ENCODE results near the gene IZUMO4.

Gene IZUMO4

DNA sequence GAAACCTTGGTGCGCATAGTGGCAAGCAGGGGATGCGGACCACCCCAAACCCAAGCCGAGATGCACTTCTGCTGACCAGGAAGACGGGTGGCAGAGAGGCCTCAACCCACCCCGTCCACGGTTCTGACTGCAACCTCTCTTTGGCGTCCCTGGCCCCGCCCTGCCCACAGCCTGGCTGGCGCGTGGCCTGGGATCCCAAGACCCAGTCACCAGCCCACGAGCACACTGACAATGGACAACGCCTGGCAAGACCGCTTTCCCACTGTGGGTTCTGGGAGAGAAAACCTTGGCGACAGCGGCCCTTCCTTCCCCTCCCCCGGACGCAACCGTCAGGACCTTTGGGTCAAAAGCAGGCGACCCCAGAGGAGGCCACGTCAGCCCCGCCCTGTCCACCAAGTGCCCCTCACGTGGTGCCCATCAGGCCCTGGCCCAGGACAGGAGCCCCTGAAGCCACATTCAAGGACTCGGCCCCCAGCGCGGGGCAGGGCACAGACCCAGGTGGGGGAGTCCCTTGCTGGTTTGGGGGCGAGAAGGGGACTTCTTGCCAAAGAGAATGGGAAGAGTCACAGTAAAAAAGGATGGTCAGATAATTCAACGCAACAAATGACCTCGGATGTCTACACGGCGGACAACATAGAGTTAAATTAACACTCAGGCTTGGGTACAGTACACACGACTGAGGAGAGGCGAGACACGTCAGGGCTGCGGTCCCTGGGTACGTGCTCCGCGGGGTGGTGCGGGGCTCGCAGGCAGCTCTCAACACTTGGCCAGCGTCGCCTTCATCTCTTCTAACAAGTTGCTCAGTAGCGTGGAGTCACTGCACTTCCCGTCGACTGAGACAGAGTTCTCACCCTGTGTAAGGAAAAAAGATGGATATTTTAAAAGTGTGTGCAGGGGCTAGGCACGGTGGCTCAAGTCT lies 5.0 kb downstream of the IZUMO4 start:
- Histone ChIP-seq H3K36me3 (ENCODE audit: insufficient read depth, low read length) (peaks cover 37% of the 10 kb centered on the region; the same call in 1 of the 2 replicates), H3K9ac (ENCODE audit: low read depth, low read length, poor library complexity, severe bottlenecking) (no peak overlapping the region), H3K9me3 (ENCODE audit: insufficient read depth, low read depth, low read length) (no peaks in the 10 kb centered on the region), H3K4me2 (ENCODE audit: low read depth, low read length, poor library complexity, severe bottlenecking) (no peak overlapping the region), H3K79me2 (ENCODE audit: insufficient read depth, low read length) (peaks cover 9% of the 10 kb centered on the region; the same call in 1 of the 2 replicates), H3K4me3 (ENCODE audit: low read length, poor library complexity, severe bottlenecking) (no peak overlapping the region), H3K9me2 (replicated peaks; ENCODE audit: low read depth, low read length) (no peaks in the 10 kb centered on the region), H3K27me3 (ENCODE audit: insufficient read depth, low read length, poor library complexity, severe bottlenecking) (no peaks in the 10 kb centered on the region), H3F3A (ENCODE audit: low read depth) (no peaks in the 10 kb centered on the region), H3K4me1 (ENCODE audit: insufficient read depth, low read length, poor library complexity, severe bottlenecking) (peaks cover 8% of the 10 kb centered on the region), H4K20me1 (ENCODE audit: insufficient read depth, low read length, poor library complexity, severe bottlenecking) (peaks cover 2% of the 10 kb centered on the region), H2AFZ (ENCODE audit: low read length) (no peak overlapping the region)
- TF ChIP-seq, protein P1, sequence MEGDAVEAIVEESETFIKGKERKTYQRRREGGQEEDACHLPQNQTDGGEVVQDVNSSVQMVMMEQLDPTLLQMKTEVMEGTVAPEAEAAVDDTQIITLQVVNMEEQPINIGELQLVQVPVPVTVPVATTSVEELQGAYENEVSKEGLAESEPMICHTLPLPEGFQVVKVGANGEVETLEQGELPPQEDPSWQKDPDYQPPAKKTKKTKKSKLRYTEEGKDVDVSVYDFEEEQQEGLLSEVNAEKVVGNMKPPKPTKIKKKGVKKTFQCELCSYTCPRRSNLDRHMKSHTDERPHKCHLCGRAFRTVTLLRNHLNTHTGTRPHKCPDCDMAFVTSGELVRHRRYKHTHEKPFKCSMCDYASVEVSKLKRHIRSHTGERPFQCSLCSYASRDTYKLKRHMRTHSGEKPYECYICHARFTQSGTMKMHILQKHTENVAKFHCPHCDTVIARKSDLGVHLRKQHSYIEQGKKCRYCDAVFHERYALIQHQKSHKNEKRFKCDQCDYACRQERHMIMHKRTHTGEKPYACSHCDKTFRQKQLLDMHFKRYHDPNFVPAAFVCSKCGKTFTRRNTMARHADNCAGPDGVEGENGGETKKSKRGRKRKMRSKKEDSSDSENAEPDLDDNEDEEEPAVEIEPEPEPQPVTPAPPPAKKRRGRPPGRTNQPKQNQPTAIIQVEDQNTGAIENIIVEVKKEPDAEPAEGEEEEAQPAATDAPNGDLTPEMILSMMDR (conservative IDR thresholded peaks at IDR 0.05; ENCODE audit: low read length): no peak
- no peak for TF ChIP-seq EZH2phosphoT487 (IDR thresholded peaks at IDR 0.05; ENCODE audit: borderline replicate concordance)

DNA sequence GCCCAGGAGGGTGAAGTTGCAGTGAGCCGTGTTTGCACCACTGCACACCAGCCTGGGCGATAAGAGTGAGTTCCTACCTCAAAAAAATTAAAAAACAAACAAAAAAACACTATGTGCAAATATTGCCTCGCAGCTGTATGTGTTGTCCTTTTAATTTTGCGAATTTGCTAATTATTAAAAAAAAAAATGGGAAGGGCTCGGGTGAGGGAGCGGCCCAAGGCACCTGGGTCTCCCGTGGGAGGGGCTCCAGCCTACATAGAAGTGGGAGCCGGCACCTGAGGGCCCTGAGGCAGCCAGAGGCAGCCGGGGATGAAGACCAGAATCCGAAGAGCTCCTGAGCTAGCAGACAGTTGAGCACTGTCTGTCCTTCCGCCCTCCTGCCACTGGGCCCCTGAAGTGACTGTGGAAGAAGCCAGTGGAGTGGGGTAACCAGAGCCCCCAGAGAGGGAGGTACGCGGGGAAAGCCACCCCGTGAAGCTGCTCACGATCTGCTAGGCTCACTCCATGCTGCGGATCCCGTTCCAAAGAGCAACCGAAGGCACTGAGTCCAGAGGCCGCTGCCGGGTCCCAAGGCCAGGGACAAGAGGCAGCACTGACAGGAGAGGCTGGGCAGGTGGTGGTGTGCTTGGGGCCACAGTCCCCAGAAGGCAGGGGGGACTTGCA lies 6.5 kb downstream of the IZUMO4 start:
- H4K20me1 ChIP-seq (ENCODE audit: insufficient read depth, low read length, poor library complexity, severe bottlenecking): no peaks in the 10 kb centered on the region
- H3K9ac ChIP-seq (ENCODE audit: low read depth, low read length, poor library complexity, severe bottlenecking): no peak overlapping the region
- H3K9me2 ChIP-seq (replicated peaks; ENCODE audit: low read depth, low read length): no peaks in the 10 kb centered on the region
- no peaks in the 10 kb centered on the region for H3K9me3 ChIP-seq (ENCODE audit: insufficient read depth, low read depth, low read length)
- H3K36me3 ChIP-seq (ENCODE audit: insufficient read depth, low read length): peaks cover 43% of the 10 kb centered on the region; the same call in 1 of the 2 replicates
- no peak overlapping the region for H3K4me2 ChIP-seq (ENCODE audit: low read depth, low read length, poor library complexity, severe bottlenecking)
- no peak for TF ChIP-seq EZH2phosphoT487 (IDR thresholded peaks at IDR 0.05; ENCODE audit: borderline replicate concordance)
- TF ChIP-seq, protein P1 (conservative IDR thresholded peaks at IDR 0.05; ENCODE audit: low read length): no peak
- no peaks in the 10 kb centered on the region for H3K27me3 ChIP-seq (ENCODE audit: insufficient read depth, low read length, poor library complexity, severe bottlenecking)
- H3F3A ChIP-seq (ENCODE audit: low read depth): no peaks in the 10 kb centered on the region
- peaks cover 9% of the 10 kb centered on the region; the same call in 1 of the 2 replicates for H3K79me2 ChIP-seq (ENCODE audit: insufficient read depth, low read length)
- no peak overlapping the region for H2AFZ ChIP-seq (ENCODE audit: low read length)
- H3K4me1 ChIP-seq (ENCODE audit: insufficient read depth, low read length, poor library complexity, severe bottlenecking): no peaks in the 10 kb centered on the region
- no peak overlapping the region for H3K4me3 ChIP-seq (ENCODE audit: low read length, poor library complexity, severe bottlenecking)

DNA sequence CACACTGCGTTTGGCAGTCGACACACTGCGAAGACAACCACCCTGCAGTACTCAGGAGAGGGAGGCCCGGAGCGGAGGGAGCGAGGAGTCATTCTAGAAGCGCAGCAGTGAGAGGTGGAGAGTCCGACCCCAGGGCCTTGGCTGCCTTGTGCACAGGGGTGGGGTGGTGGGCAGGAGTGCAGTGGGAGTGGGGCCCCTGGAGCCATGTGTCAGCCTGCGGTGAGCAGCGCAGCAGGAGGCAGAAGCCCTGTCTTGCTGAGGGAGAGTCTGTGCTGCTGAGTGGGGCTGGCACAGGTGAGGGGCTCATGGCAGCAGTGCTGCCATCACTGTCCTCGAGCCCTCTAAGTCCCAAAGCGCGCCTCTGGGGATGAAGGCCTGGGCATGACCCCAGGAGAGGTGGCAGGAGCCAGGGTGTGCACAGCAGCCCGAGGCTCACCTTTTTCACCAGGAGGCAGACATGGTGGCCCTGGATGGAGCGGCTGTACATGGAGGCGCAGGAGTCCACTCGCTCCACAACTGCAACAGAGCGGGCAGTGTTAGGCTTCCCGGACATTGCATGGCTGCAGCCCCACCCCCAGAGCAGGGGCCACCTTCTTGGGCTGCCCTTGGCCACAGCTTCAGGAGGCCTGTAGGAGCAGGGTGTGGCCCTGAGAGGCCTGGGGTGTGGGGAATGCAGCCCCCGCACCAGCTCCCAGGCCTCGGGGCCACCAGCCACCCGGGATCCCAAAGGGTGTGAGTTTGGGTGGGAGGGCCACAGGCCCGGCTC lies 11.7 kb downstream of the IZUMO4 start:
- no peaks in the 10 kb centered on the region for H3F3A ChIP-seq (ENCODE audit: low read depth)
- H3K4me1 ChIP-seq (ENCODE audit: insufficient read depth, low read length, poor library complexity, severe bottlenecking): no peaks in the 10 kb centered on the region
- no peak overlapping the region for H2AFZ ChIP-seq (ENCODE audit: low read length)
- no peaks in the 10 kb centered on the region for H3K9me3 ChIP-seq (ENCODE audit: insufficient read depth, low read depth, low read length)
- no peaks in the 10 kb centered on the region for H3K27me3 ChIP-seq (ENCODE audit: insufficient read depth, low read length, poor library complexity, severe bottlenecking)
- H3K9me2 ChIP-seq (replicated peaks; ENCODE audit: low read depth, low read length): no peaks in the 10 kb centered on the region
- no peak overlapping the region for H3K4me2 ChIP-seq (ENCODE audit: low read depth, low read length, poor library complexity, severe bottlenecking)
- H3K36me3 ChIP-seq (ENCODE audit: insufficient read depth, low read length): peaks cover 70% of the 10 kb centered on the region; the same call in 1 of the 2 replicates
- peaks cover 9% of the 10 kb centered on the region; the same call in 1 of the 2 replicates for H3K79me2 ChIP-seq (ENCODE audit: insufficient read depth, low read length)
- TF ChIP-seq EZH2phosphoT487 (IDR thresholded peaks at IDR 0.05; ENCODE audit: borderline replicate concordance): no peak
- TF ChIP-seq, protein P1 (conservative IDR thresholded peaks at IDR 0.05; ENCODE audit: low read length): no peak
- H3K9ac ChIP-seq (ENCODE audit: low read depth, low read length, poor library complexity, severe bottlenecking): no peak overlapping the region
- no peaks in the 10 kb centered on the region for H4K20me1 ChIP-seq (ENCODE audit: insufficient read depth, low read length, poor library complexity, severe bottlenecking)
- no peak overlapping the region for H3K4me3 ChIP-seq (ENCODE audit: low read length, poor library complexity, severe bottlenecking)

Data from Loucy (cell line).